ENCODE results near the gene PGBD2. TPM values are rescaled to one million over a fixed set of nuclear protein-coding genes. Genes with fewer than 3 reads are reported as not detected.

PGBD2 gene
- total and polyA plus RNA-seq, 9 of the 15 experiments (the other 6 are each of a cell fraction or from before 2014, with no cell fraction given): 11.9 to 21.8 (median 14.7) TPM

DNA sequence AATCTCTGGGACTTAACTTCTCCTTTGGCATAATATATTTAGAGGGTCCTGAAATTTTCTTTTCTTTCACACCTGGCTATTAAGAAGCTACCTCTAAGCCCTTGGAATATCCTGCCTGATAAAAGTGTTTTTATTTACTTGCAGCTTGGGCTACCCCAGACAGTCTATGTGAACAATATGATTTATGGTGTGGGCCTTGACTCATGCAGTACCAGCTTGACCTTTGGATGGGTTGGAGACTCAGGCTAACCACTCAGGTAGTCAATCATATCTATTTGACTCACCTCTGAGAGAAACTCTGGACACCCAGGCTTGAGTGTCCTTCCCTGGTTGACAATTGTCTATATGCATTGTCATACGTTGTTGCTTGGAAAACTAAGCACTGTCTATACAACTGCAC, 13.4 kb upstream of the PGBD2 start (continued):
- TF ChIP-seq, protein P1, sequence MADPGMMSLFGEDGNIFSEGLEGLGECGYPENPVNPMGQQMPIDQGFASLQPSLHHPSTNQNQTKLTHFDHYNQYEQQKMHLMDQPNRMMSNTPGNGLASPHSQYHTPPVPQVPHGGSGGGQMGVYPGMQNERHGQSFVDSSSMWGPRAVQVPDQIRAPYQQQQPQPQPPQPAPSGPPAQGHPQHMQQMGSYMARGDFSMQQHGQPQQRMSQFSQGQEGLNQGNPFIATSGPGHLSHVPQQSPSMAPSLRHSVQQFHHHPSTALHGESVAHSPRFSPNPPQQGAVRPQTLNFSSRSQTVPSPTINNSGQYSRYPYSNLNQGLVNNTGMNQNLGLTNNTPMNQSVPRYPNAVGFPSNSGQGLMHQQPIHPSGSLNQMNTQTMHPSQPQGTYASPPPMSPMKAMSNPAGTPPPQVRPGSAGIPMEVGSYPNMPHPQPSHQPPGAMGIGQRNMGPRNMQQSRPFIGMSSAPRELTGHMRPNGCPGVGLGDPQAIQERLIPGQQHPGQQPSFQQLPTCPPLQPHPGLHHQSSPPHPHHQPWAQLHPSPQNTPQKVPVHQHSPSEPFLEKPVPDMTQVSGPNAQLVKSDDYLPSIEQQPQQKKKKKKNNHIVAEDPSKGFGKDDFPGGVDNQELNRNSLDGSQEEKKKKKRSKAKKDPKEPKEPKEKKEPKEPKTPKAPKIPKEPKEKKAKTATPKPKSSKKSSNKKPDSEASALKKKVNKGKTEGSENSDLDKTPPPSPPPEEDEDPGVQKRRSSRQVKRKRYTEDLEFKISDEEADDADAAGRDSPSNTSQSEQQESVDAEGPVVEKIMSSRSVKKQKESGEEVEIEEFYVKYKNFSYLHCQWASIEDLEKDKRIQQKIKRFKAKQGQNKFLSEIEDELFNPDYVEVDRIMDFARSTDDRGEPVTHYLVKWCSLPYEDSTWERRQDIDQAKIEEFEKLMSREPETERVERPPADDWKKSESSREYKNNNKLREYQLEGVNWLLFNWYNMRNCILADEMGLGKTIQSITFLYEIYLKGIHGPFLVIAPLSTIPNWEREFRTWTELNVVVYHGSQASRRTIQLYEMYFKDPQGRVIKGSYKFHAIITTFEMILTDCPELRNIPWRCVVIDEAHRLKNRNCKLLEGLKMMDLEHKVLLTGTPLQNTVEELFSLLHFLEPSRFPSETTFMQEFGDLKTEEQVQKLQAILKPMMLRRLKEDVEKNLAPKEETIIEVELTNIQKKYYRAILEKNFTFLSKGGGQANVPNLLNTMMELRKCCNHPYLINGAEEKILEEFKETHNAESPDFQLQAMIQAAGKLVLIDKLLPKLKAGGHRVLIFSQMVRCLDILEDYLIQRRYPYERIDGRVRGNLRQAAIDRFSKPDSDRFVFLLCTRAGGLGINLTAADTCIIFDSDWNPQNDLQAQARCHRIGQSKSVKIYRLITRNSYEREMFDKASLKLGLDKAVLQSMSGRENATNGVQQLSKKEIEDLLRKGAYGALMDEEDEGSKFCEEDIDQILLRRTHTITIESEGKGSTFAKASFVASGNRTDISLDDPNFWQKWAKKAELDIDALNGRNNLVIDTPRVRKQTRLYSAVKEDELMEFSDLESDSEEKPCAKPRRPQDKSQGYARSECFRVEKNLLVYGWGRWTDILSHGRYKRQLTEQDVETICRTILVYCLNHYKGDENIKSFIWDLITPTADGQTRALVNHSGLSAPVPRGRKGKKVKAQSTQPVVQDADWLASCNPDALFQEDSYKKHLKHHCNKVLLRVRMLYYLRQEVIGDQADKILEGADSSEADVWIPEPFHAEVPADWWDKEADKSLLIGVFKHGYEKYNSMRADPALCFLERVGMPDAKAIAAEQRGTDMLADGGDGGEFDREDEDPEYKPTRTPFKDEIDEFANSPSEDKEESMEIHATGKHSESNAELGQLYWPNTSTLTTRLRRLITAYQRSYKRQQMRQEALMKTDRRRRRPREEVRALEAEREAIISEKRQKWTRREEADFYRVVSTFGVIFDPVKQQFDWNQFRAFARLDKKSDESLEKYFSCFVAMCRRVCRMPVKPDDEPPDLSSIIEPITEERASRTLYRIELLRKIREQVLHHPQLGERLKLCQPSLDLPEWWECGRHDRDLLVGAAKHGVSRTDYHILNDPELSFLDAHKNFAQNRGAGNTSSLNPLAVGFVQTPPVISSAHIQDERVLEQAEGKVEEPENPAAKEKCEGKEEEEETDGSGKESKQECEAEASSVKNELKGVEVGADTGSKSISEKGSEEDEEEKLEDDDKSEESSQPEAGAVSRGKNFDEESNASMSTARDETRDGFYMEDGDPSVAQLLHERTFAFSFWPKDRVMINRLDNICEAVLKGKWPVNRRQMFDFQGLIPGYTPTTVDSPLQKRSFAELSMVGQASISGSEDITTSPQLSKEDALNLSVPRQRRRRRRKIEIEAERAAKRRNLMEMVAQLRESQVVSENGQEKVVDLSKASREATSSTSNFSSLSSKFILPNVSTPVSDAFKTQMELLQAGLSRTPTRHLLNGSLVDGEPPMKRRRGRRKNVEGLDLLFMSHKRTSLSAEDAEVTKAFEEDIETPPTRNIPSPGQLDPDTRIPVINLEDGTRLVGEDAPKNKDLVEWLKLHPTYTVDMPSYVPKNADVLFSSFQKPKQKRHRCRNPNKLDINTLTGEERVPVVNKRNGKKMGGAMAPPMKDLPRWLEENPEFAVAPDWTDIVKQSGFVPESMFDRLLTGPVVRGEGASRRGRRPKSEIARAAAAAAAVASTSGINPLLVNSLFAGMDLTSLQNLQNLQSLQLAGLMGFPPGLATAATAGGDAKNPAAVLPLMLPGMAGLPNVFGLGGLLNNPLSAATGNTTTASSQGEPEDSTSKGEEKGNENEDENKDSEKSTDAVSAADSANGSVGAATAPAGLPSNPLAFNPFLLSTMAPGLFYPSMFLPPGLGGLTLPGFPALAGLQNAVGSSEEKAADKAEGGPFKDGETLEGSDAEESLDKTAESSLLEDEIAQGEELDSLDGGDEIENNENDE (IDR thresholded peaks at IDR 0.05; ENCODE audit: low read depth, low read length): no peak
- TF ChIP-seq HLTF (IDR thresholded peaks at IDR 0.05) (no peak), MEF2A (IDR thresholded peaks at IDR 0.05; ENCODE audit: control insufficient read depth, low read depth, low read length) (no peak), POLR2AphosphoS5 (IDR thresholded peaks at IDR 0.05; ENCODE audit: control insufficient read depth, insufficient read depth, low read depth, low read length) (no peak)
